OCI-M2 (cell line): ENCODE results near the gene ARFGEF2.
"Not testable (repeated sequence)": the region's sequence is repeated elsewhere in the genome, so short reads cannot be mapped to it uniquely, and the experiment has no call there.

Source experiments
- DNase-seq: peaks from one replicate; lab custom pipeline; 2025; ENCODE audit not compliant: unreplicated experiment; lab: John Stamatoyannopoulos, UW

The ARFGEF2 gene

GRCh38 chr20:49054056-49054643 is 132.6 kb downstream of the ARFGEF2 start:
- DNase-seq = no peak

DNA sequence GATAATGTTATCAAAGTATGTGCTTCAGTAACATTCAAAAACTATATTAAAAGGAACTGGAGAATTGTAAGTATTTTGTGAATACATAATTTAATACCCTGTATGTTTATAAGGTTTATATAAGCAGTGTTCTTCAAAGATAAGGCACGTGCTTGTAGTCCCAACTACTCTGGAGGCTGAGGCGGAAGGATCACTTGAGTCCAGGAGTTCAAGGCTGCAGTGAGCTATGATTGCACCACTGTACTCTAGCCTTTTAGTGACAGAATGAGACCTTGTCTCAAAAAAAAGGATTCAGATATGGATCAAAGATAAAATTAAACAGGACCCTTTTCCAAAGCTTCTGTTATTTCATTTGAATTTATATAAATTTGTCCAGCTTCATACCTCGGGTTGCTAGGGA is 141.8 kb downstream of the ARFGEF2 start:
- DNase-seq = no peak

GRCh38 chr20:49074521-49074920 is 153.0 kb downstream of the ARFGEF2 start:
- no peak for DNase-seq

- no peak for DNase-seq
Measured at GRCh38 chr20:49078310-49078709, 156.8 kb downstream of the ARFGEF2 start.

DNA sequence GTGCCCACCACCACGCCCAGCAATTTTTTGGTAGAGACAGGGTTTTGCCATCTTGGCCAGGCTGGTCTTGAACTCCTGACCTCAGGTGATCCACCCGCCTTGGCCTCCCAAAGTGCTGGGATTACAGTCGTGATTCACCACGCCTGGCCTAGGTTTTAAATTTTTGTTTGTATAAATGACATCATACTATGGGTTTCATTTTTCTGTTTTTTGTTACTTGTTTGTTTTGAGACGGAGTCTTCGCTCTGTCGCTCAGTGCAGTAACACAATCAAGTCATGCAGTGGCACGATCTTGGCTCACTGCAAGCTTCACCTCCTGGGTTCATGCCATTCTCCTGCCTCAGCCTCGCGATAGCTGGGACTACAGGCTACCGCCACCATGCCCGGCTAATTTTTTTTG is 160.8 kb downstream of the ARFGEF2 start:
- DNase-seq = not testable (repeated sequence)
